Ectodermal cell (in vitro differentiated cells): ENCODE data around the gene UCP2. TPM values are rescaled to one million over a fixed set of nuclear protein-coding genes. Genes with fewer than 3 reads are reported as not detected.

Experiments
- H3K27ac ChIP-seq: 2 replicates; pipeline ENCODE4 v1.7.0; 2013; ENCODE audit warnings: mild to moderate bottlenecking, low read depth, low read length; ENCODE audit not compliant: insufficient read depth, poor library complexity, severe bottlenecking
- H3K27me3 ChIP-seq: 2 replicates; pipeline ENCODE4 v1.7.0; 2013; ENCODE audit warnings: mild to moderate bottlenecking, low read length; ENCODE audit not compliant: insufficient read depth, control insufficient read depth, poor library complexity, severe bottlenecking
- H3K36me3 ChIP-seq: one replicate; pipeline ENCODE4 v1.7.0; 2013; ENCODE audit warnings: low read length; ENCODE audit not compliant: control insufficient read depth, insufficient read depth
- H3K4me1 ChIP-seq: one replicate; pipeline ENCODE4 v1.7.0; 2013; ENCODE audit warnings: low read length; ENCODE audit not compliant: control insufficient read depth, insufficient read depth
- H3K4me3 ChIP-seq: 2 replicates; pipeline ENCODE4 v1.7.0; 2013; ENCODE audit warnings: low read depth, low read length, control low read depth; ENCODE audit not compliant: insufficient read depth
- H3K9me3 ChIP-seq: 2 replicates; pipeline ENCODE4 v1.7.0; 2013; ENCODE audit warnings: mild to moderate bottlenecking, low read length, moderate library complexity; ENCODE audit not compliant: control insufficient read depth
- WGBS, 2 experiments: methylation state at CpG; one replicate each; pipeline ENCODE4 v1.1.7; 2013; ENCODE audit warnings: missing lambda C conversion rate in 2 of 2; 5-methylcytosine and 5-hydroxymethylcytosine counted together
- polyA plus RNA-seq, 4 experiments: library from polyadenylated mRNA; stranded (reverse); fragments of 50-300 nt; gene quantifications; one replicate each; pipeline ENCODE4 v1.2.3, GENCODE V29; 2013

The UCP2 gene, protein sequence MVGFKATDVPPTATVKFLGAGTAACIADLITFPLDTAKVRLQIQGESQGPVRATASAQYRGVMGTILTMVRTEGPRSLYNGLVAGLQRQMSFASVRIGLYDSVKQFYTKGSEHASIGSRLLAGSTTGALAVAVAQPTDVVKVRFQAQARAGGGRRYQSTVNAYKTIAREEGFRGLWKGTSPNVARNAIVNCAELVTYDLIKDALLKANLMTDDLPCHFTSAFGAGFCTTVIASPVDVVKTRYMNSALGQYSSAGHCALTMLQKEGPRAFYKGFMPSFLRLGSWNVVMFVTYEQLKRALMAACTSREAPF
- 72.4 TPM for polyA plus RNA-seq (2013, experiment 1 of 4)
- polyA plus RNA-seq (2013, experiment 2 of 4), result 115 TPM
- polyA plus RNA-seq (2013, experiment 3 of 4), result 82.0 TPM
- polyA plus RNA-seq (2013, experiment 4 of 4), result 89.9 TPM

DNA sequence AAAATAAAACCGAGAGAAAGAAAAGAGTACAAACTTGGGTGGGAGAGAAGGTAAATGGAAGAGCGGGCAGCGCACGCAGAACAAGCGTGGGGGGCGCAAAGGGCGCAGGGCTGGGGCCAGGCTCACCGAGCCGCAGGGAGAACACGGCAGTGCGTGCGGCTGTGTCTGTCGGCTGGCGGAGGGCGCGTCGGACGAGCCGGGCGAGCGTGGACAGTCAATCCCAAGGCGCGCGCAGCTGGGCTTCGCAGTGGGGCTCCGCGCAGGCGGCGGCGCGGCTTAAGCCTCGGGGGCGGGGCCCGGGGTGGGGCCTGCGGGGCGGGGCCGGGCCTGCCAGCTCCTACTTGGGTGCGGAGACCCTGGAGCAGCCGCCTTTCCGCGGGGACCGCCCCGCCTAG lies at the start of gene UCP2:
UCP2 (minus strand) TSS at position 249 of the 395 bp plus-strand sequence. CDS start 4,465 bp downstream, outside the sequence.
- Histone ChIP-seq H3K9me3 (no peaks in the 10 kb centered on the region), H3K36me3 (peaks cover 28% of the 10 kb centered on the region), H3K4me3 (peak within 1 kb of the TSS; percentile 57), H3K4me1 (peaks cover 28% of the 10 kb centered on the region), H3K27ac (peak within 1 kb of the TSS; percentile 82), H3K27me3 (no peaks in the 10 kb centered on the region)
- WGBS, 2 experiments, result 0% methylated on average over 43 of the region's 43 CpGs

DNA sequence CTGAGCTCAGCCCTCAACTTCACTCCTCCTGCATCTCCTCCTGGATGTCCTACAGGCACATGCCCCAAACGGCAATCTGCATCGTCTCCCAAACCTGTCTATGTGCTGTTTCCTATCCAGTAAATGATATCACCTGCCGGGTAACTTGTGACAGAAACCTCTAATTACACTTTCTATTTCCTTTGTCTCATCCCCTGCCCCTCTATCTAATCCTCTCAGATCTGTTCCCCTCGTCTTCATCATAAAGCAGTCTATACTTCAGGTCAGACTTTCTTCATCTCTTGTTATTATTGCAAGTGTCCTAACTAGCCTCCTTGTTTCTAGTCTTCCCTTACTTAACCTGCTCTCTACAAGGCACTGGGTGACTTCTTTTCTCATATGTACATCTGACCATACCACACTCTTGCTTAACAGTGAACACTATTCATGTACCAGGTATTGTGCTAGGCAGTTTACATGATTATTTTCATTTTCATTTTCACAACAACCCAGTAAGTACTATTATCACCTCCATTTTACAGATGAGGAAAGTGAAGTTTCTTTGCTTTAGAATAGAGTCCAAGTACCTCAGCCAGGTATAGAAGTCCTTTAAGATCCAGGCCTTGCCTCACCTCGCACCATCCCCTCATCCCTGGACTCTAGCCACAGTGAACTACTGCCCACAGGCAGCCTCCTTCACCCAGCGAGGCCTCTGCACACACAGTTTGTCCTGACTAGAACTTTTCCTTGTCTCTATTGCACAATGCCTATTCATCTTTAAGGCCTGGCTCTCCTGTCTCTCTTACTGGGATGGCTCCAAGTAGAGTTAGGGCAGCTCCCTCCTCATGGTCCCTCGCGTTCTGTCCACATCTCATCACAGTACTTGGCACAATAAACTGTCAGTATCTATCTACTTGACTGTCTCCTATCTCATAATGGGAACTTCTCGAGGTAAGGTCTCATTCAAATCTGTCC lies 48.4 kb upstream of the UCP2 start:
- Histone ChIP-seq H3K4me1 (no peaks in the 10 kb centered on the region), H3K4me3 (no peak overlapping the region), H3K27ac (no peak overlapping the region), H3K9me3 (no peaks in the 10 kb centered on the region), H3K27me3 (no peaks in the 10 kb centered on the region), H3K36me3 (peaks cover 20% of the 10 kb centered on the region)
- WGBS, 2 experiments, result 92 to 93% methylated on average over 9 of the region's 9 CpGs

DNA sequence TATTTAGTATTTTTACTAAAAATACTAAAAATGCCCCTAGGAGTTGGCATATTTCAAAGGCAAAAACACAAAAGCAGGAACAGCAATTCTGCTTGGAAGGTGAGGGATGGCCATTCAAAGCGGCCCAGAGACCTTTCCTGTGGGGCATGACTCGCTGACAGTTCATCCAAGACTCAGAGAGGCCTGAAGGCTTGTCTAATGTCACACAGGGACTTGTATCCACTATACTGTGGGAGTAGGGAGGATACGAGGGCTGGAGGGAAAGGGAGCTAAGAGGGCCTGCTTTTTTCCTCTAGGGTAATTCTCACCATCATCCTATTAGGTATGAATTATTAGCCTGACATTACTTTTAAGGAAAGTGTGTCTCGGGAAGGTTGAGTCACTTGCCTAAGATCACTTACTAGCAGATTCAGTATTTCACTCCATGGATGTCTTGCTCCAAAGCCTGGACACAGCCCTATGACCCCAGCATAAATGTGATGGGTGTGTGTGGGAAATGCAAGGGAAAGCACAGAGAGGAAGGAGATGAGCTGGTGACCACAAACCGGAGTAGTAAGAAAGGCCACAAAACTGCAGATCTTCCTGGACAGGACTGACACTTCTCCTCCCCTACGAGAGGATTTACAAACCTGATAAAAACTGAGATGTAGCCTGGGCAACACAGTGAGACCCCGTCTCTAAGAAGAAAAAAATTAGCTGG lies 43.0 kb upstream of the UCP2 start:
- 95% methylated on average over 7 of the region's 7 CpGs for WGBS, 2 experiments
- Histone ChIP-seq H3K27ac (no peak overlapping the region), H3K9me3 (no peaks in the 10 kb centered on the region), H3K36me3 (no peaks in the 10 kb centered on the region), H3K4me3 (no peak overlapping the region), H3K4me1 (no peaks in the 10 kb centered on the region), H3K27me3 (no peaks in the 10 kb centered on the region)

DNA sequence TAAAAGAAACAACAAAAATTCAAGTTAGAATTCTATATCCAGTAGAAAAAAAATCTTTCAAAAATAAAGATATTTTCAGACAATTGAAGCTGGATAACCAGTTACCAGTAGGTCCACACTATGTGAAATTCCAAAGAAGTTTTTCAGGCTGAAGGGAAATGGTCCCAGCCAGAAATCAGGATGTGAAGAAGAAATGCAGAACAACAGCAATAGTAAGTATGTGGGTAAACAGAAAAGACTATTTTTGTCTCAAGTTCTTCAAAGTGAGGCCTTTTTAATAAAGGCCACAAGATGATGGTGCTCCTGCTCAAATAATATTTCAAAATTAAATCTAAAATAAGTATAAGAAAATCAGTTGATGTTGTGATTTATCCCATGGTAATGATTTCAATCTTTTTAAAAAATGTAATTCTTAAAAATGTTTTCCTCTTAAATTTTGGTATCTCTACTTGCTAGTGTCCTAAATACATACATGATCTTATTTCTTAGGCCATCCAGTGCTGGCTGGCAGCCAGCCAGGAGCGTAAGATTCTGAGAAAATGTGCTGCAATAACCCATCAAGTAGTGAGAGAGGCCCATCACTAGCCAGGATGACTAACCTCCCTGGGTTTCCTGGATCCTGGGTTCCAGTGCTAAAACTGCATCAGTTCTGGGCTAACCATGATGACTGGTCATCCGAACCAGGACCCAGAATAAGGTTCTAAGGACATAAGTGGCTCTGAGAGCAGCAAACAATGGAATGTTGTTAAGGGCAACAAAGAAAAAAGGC lies 41.8 kb upstream of the UCP2 start:
- H3K27me3 ChIP-seq, result no peaks in the 10 kb centered on the region
- peaks cover 5% of the 10 kb centered on the region for H3K4me1 ChIP-seq
- no peaks in the 10 kb centered on the region for H3K36me3 ChIP-seq
- H3K27ac ChIP-seq, result no peak overlapping the region
- no peak overlapping the region for H3K4me3 ChIP-seq
- H3K9me3 ChIP-seq, result no peaks in the 10 kb centered on the region
- 91 to 97% methylated on average over 2 of the region's 2 CpGs for WGBS, 2 experiments

DNA sequence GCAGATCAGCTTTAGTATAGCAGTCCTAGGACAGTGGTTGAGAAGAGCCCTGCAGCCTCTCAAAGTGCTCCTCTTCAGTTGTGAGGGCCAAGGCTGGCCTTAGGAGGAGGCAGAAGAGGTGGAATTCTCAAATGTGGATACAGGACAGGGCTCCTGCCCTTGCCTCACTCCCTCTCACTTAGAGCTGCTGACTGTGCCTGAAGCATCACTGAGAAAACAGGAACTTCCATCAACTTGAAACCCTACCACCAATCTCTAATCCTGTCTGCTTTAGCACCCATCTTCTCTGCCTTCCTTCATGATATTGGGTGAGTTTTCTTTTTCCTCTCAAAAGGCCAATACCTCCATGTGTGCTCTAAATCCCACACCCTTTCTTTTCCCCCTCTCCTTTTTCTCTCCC lies 40.6 kb upstream of the UCP2 start:
- peaks cover under 1% of the 10 kb centered on the region for H3K36me3 ChIP-seq
- H3K4me3 ChIP-seq, result no peak overlapping the region
- H3K9me3 ChIP-seq, result no peaks in the 10 kb centered on the region
- H3K4me1 ChIP-seq, result peaks cover 8% of the 10 kb centered on the region
- no peak overlapping the region for H3K27ac ChIP-seq
- H3K27me3 ChIP-seq, result no peaks in the 10 kb centered on the region

DNA sequence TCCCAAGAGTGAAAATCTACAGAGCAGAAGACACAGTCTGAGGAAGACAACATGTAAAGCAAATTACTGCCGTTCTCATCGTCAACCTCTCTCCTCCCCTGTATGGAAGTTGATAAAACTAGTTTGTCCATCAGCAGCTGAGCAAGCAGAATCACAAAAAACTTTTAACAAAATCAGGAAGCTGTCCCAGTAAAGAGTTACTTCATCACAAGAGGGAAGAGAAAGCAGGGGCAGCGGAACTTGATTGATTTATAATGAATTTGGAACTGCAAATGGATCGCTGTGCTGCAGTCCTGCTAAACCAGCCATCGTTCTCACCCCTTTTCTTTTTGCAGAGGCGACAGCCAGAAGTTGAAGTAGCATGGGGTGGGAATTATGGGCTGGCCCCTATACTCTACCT lies 39.9 kb upstream of the UCP2 start:
- no peaks in the 10 kb centered on the region for H3K27me3 ChIP-seq
- H3K4me1 ChIP-seq, result peaks cover 8% of the 10 kb centered on the region
- no peaks in the 10 kb centered on the region for H3K9me3 ChIP-seq
- H3K36me3 ChIP-seq, result peaks cover 5% of the 10 kb centered on the region
- no peak overlapping the region for H3K4me3 ChIP-seq
- no peak overlapping the region for H3K27ac ChIP-seq
- WGBS, 2 experiments, result 90 to 97% methylated on average over 5 to 6 of the region's 6 CpGs

DNA sequence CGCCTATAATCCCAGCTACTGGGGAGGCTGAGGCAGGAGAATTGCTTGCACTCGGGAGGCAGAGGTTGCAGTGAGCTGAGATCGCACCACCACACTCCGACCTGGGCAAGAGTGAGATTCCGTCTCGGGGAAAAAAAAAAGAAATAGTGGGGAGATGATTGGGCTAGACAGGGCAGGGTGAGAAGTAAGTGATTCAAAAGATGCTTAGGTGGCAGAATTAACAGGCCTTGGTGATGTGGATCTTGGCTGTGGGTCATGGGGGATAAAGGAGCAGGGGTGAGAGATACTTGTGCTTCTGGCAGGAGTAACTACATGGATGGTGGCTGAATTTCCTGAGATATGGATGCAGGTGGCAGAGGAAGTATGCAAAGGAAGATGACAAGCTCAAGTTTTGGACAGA lies 39.4 kb upstream of the UCP2 start:
- Histone ChIP-seq H3K4me3 (no peak overlapping the region), H3K4me1 (peaks cover 8% of the 10 kb centered on the region), H3K36me3 (peaks cover 5% of the 10 kb centered on the region), H3K27me3 (no peaks in the 10 kb centered on the region), H3K27ac (no peak overlapping the region), H3K9me3 (no peaks in the 10 kb centered on the region)
- 93 to 94% methylated on average over 6 of the region's 6 CpGs for WGBS, 2 experiments

DNA sequence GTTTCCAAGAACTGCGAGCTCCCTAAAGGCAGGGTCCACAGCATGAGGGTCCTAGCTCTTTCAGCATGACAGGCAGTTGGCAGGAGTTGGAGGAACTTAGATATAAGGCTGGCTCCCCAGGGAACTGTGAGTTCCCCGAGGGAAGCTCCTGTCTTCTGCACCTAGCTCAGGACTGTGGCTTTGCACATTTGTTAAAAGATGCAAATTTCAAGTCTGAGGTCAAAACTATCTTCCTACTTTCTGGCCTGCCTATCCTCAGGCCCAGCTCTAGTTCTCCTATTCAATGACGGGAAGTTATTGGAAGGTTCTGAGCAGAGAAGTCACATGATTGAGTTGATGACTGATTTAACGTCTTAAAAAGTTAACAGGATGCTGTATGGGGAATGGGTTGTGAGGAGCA lies 37.9 kb upstream of the UCP2 start:
- Histone ChIP-seq H3K9me3 (no peaks in the 10 kb centered on the region), H3K27me3 (no peaks in the 10 kb centered on the region), H3K36me3 (peaks cover 10% of the 10 kb centered on the region), H3K4me3 (no peak overlapping the region), H3K27ac (no peak overlapping the region), H3K4me1 (peaks cover 8% of the 10 kb centered on the region)
- WGBS, 2 experiments, result 85 to 90% methylated on average over 4 of the region's 4 CpGs

DNA sequence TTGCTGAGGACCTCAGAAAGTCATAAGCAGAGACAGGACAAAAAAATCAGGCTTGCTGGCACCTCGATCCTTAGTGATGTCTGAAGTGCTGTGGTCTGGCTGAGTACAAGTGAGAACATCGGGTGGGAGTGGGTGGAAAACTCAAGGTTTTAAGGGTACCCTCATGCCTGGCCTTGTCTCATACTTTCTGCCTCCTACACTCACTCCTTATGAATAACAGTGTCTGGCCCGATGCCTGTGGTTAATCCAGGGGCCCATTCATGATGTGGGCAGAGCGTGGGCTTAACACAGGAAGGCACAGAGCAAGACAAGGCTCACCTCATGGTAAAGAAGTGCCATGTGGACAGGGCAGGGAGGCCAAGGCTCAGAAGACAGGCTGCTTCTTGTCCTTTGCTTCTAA lies 37.2 kb upstream of the UCP2 start:
- 96 to 97% methylated on average over 4 of the region's 4 CpGs for WGBS, 2 experiments
- Histone ChIP-seq H3K27me3 (no peaks in the 10 kb centered on the region), H3K4me1 (peaks cover 8% of the 10 kb centered on the region), H3K4me3 (no peak overlapping the region), H3K9me3 (no peaks in the 10 kb centered on the region), H3K27ac (no peak overlapping the region), H3K36me3 (peaks cover 10% of the 10 kb centered on the region)
